Tibial nerve (tissue), 4 donors: Measurements from ENCODE around the gene ALDH18A1.

Experiments used
- EP300 ChIP-seq, 2 donors: sonication (generic); formaldehyde crosslinking; IDR thresholded peaks; one replicate each; pipeline ENCODE4 v1.6.1; 2017; ENCODE audit warnings: antibody characterized with exemption in 2 of 2, mild to moderate bottlenecking in 1 of 2
- TF ChIP-seq, protein P1 (sequence below), 5 experiments: fragments of 200-600 bp in 3 of 5; fragments of 450-650 bp in 2 of 5; sonication (generic) in 3 of 5; IDR thresholded peaks; one replicate each; pipeline ENCODE4 v1.5.1; 2016 to 2019; ENCODE audit warnings: antibody characterized with exemption in 5 of 5, mild to moderate bottlenecking in 3 of 5, moderate library complexity in 2 of 5

- TF ChIP-seq, protein P1, sequence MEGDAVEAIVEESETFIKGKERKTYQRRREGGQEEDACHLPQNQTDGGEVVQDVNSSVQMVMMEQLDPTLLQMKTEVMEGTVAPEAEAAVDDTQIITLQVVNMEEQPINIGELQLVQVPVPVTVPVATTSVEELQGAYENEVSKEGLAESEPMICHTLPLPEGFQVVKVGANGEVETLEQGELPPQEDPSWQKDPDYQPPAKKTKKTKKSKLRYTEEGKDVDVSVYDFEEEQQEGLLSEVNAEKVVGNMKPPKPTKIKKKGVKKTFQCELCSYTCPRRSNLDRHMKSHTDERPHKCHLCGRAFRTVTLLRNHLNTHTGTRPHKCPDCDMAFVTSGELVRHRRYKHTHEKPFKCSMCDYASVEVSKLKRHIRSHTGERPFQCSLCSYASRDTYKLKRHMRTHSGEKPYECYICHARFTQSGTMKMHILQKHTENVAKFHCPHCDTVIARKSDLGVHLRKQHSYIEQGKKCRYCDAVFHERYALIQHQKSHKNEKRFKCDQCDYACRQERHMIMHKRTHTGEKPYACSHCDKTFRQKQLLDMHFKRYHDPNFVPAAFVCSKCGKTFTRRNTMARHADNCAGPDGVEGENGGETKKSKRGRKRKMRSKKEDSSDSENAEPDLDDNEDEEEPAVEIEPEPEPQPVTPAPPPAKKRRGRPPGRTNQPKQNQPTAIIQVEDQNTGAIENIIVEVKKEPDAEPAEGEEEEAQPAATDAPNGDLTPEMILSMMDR (IDR thresholded peaks at IDR 0.05) = no peak
- no peak for TF ChIP-seq EP300 (IDR thresholded peaks at IDR 0.05)
These were observed 3.8 kb upstream of the ALDH18A1 start for GRCh38 chr10:95660283-95660682.
